Activated CD4-positive, alpha-beta T cell treated with anti-CD3 and anti-CD28 coated beads for 36 hours (primary cell): ENCODE results near the gene SPIRE1. TPM values are rescaled to one million over a fixed set of nuclear protein-coding genes. Genes with fewer than 3 reads are reported as not detected.
"Not testable (repeated sequence)": the region's sequence is repeated elsewhere in the genome, so short reads cannot be mapped to it uniquely, and the experiment has no call there.

Experiments
- ATAC-seq: fragments of 200-7000 bp; cut with Tn5 transposase; one replicate; pipeline ENCODE4 v1.10.0; 2021; ENCODE audit warnings: mild to moderate bottlenecking, moderate library complexity
- CTCF ChIA-PET: fragments of 350-600 bp; sonication (Branson Sonifier 250); formaldehyde crosslinking; loops from one replicate; lab custom pipeline; 2021; ENCODE audit warnings: antibody characterized with exemption; lab: Charles Lee
- POLR2A ChIA-PET: fragments of 350-600 bp; sonication (Branson Sonifier 250); formaldehyde crosslinking; loops from one replicate; lab custom pipeline; 2021; ENCODE audit warnings: antibody characterized with exemption, inconsistent platforms; lab: Charles Lee
- DNase-seq: peaks from one replicate; pipeline ENCODE4 v3.0.0-alpha.2; 2020
- H3K27ac Mint-ChIP-seq: one replicate; pipeline ENCODE4 v1.8.0; 2021; ENCODE audit warnings: mixed read lengths
- H3K27me3 Mint-ChIP-seq: one replicate; pipeline ENCODE4 v1.8.0; 2021; ENCODE audit warnings: mixed read lengths
- H3K36me3 Mint-ChIP-seq: one replicate; pipeline ENCODE4 v1.8.0; 2021; ENCODE audit warnings: low read depth, mixed read lengths
- H3K4me1 Mint-ChIP-seq: one replicate; pipeline ENCODE4 v1.8.0; 2021; ENCODE audit warnings: mixed read lengths
- H3K4me3 Mint-ChIP-seq: one replicate; pipeline ENCODE4 v1.8.0; 2021; ENCODE audit warnings: mild to moderate bottlenecking, moderate library complexity, mixed read lengths
- H3K9me3 Mint-ChIP-seq: one replicate; pipeline ENCODE4 v1.8.0; 2021; ENCODE audit warnings: low read depth, mixed read lengths
- intact Hi-C, 2 experiments: fragments of 100-400 bp; cut with DNase I in 1 of 2; cut with micrococcal nuclease in 1 of 2; formaldehyde crosslinking; loops; one replicate each; pipeline versions ENCODE4 v1.14.2 to v1.15.1; 2022 to 2024; cut with DNase I, micrococcal nuclease
- total RNA-seq, 2 experiments: library from RNA; stranded (reverse); gene quantifications; one replicate each; pipeline ENCODE4 v1.2.3, GENCODE V29; 2021

Gene SPIRE1
- total RNA-seq, 2 experiments from 2014 or later = 3.0 to 3.8 TPM

GRCh38 chr18:12517142-12517825 is 140.6 kb downstream of the SPIRE1 start:
- Mint-ChIP-seq H3K36me3 (no peaks in the 10 kb centered on the region), H3K27ac (no peak overlapping the region), H3K4me3 (no peak overlapping the region), H3K9me3 (no peaks in the 10 kb centered on the region), H3K4me1 (no peaks in the 10 kb centered on the region), H3K27me3 (no peaks in the 10 kb centered on the region)
- ChIA-PET POLR2A (no interaction called here), CTCF (no interaction called here)
- DNase-seq (no peak), ATAC-seq (no peak)
- intact Hi-C loops = no loop called here

GRCh38 chr18:12516049-12516630 is 141.8 kb downstream of the SPIRE1 start:
- ATAC-seq (no peak), DNase-seq (no peak)
- H3K4me3 Mint-ChIP-seq = no peak overlapping the region
- no peak overlapping the region for H3K27ac Mint-ChIP-seq
- intact Hi-C loops = no loop called here
- no peaks in the 10 kb centered on the region for H3K27me3 Mint-ChIP-seq
- ChIA-PET POLR2A (no interaction called here), CTCF (no interaction called here)
- H3K36me3 Mint-ChIP-seq = no peaks in the 10 kb centered on the region
- no peaks in the 10 kb centered on the region for H3K4me1 Mint-ChIP-seq
- no peaks in the 10 kb centered on the region for H3K9me3 Mint-ChIP-seq

- no peaks in the 10 kb centered on the region for H3K36me3 Mint-ChIP-seq
- intact Hi-C loops = no loop called here
- POLR2A ChIA-PET = no interaction called here
Observed at GRCh38 chr18:12515550-12515949, 142.4 kb downstream of the SPIRE1 start.

DNA sequence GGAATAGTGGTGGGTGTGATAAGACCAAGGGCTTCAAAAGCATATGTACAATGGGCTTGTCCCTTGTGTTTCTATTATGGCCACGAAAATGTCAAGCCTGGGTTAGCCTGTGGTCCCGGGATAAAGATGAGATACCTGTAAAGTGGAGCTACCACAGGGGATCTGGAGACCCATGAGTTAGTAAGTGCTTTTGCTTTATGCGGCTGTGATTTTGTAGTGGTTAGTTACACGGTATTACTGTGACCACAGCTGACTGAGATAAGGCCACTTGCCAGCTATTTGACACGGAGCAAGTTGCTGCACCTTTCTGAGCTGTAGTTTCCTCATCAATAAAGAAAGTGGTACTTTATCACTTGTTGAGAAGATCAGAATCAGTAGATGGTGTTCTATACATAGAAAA is 150.9 kb downstream of the SPIRE1 start:
- no peaks in the 10 kb centered on the region for H3K4me1 Mint-ChIP-seq
- intact Hi-C loops = no loop called here
- H3K4me3 Mint-ChIP-seq = no peak overlapping the region
- no peaks in the 10 kb centered on the region for H3K9me3 Mint-ChIP-seq
- H3K27ac Mint-ChIP-seq = no peak overlapping the region
- POLR2A ChIA-PET = no interaction called here
- H3K27me3 Mint-ChIP-seq = no peaks in the 10 kb centered on the region
- no peak for DNase-seq
- no peaks in the 10 kb centered on the region for H3K36me3 Mint-ChIP-seq
- CTCF ChIA-PET = no interaction called here
- ATAC-seq = no peak

More at GRCh38 chr18:12515550-12515949, 142.4 kb downstream of the SPIRE1 start:
- Mint-ChIP-seq H3K4me1 (no peaks in the 10 kb centered on the region), H3K27ac (no peak overlapping the region), H3K9me3 (no peaks in the 10 kb centered on the region), H3K4me3 (no peak overlapping the region), H3K27me3 (no peaks in the 10 kb centered on the region)
- CTCF ChIA-PET = interaction anchor here (1.3 kb wide), 1 partner anchor 10 kb away, joined by 5 read pairs; no protein-coding TSS in a partner anchor
- DNase-seq (no peak), ATAC-seq (no peak)

DNA sequence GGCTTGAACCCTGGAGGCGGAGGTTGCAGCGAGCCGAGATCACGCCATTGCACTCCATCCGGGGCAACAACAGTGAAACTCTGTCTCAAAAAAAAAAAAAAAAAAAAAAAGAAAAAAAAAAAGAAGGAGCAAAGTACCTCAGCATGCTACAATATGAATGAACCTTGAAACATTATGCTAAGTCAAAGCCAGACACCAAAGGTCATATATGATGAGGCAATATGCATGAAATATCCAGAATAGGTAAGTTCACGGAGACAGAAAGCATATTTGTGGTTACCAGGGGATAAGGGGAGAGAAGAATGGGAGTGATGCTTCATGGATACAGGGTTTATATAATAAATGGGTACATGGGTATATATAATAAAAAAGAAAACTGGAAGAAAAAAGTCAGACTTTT is 156.9 kb downstream of the SPIRE1 start:
- DNase-seq (no peak), ATAC-seq (no peak)
- Mint-ChIP-seq H3K27me3 (no peaks in the 10 kb centered on the region), H3K27ac (no peak overlapping the region), H3K9me3 (no peaks in the 10 kb centered on the region), H3K4me3 (no peak overlapping the region), H3K36me3 (no peaks in the 10 kb centered on the region), H3K4me1 (peaks cover 4% of the 10 kb centered on the region)
- ChIA-PET CTCF (interaction anchor here (0.7 kb wide), 1 partner anchor 25 kb away, joined by 4 read pairs; no protein-coding TSS in a partner anchor), POLR2A (interaction anchor here (0.6 kb wide), 1 partner anchor 219 kb away, joined by 4 read pairs; no protein-coding TSS in a partner anchor)
- intact Hi-C loops = no loop called here

DNA sequence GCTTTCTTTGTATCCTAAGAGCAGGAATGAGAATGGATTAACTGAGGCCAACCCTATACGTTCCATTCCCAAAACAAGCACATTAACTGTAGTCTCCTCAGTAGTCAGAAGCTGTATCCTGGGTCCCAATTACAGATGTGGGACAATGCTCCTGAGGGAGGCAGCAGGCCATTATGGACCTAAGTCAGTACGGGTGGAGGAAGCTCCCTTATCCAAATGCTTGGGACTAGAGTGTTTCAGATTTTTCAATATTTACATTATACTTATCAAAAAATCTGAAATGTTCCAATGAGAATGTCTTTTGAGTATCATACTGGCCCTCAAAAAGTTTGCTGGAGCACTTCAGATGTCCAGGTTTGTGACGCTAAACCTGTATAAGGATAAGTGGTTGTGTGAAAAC is 160.1 kb downstream of the SPIRE1 start:
- intact Hi-C loops = no loop called here
- Mint-ChIP-seq H3K27ac (no peak overlapping the region), H3K27me3 (no peaks in the 10 kb centered on the region), H3K9me3 (no peaks in the 10 kb centered on the region), H3K4me3 (no peak overlapping the region), H3K36me3 (no peaks in the 10 kb centered on the region), H3K4me1 (peaks cover 4% of the 10 kb centered on the region)
- ChIA-PET CTCF (no interaction called here), POLR2A (no interaction called here)
- ATAC-seq (no peak), DNase-seq (no peak)

- CTCF ChIA-PET = no interaction called here
- intact Hi-C loops = no loop called here
Observed at GRCh38 chr18:12497296-12497695, 160.6 kb downstream of the SPIRE1 start.

GRCh38 chr18:12492907-12493306 is 165.0 kb downstream of the SPIRE1 start:
- H3K4me1 Mint-ChIP-seq = no peaks in the 10 kb centered on the region
- no peak for DNase-seq
- POLR2A ChIA-PET = interaction anchor here (0.6 kb wide), 1 partner anchor 456 kb away, joined by 3 read pairs; no protein-coding TSS in a partner anchor
- H3K27me3 Mint-ChIP-seq = no peaks in the 10 kb centered on the region
- H3K4me3 Mint-ChIP-seq = no peak overlapping the region
- CTCF ChIA-PET = no interaction called here
- H3K27ac Mint-ChIP-seq = no peak overlapping the region
- ATAC-seq = no peak
- intact Hi-C loops = no loop called here
- no peaks in the 10 kb centered on the region for H3K9me3 Mint-ChIP-seq
- H3K36me3 Mint-ChIP-seq = no peaks in the 10 kb centered on the region

More at GRCh38 chr18:12497296-12497695, 160.6 kb downstream of the SPIRE1 start:
- POLR2A ChIA-PET = no interaction called here
- DNase-seq = no peak
- H3K27me3 Mint-ChIP-seq = no peaks in the 10 kb centered on the region
- no peaks in the 10 kb centered on the region for H3K36me3 Mint-ChIP-seq
- H3K9me3 Mint-ChIP-seq = no peaks in the 10 kb centered on the region
- no peak overlapping the region for H3K4me3 Mint-ChIP-seq
- H3K27ac Mint-ChIP-seq = no peak overlapping the region
- H3K4me1 Mint-ChIP-seq = peaks cover 4% of the 10 kb centered on the region
- no peak for ATAC-seq

- POLR2A ChIA-PET = interaction anchor here (0.6 kb wide), 1 partner anchor 457 kb away, joined by 3 read pairs; no protein-coding TSS in a partner anchor
- no peaks in the 10 kb centered on the region for H3K36me3 Mint-ChIP-seq
Observed at GRCh38 chr18:12491611-12492435, 166.1 kb downstream of the SPIRE1 start.

GRCh38 chr18:12485479-12486105 is 172.3 kb downstream of the SPIRE1 start:
- DNase-seq (no peak), ATAC-seq (no peak)
- Mint-ChIP-seq H3K27me3 (no peaks in the 10 kb centered on the region), H3K36me3 (no peaks in the 10 kb centered on the region), H3K4me3 (no peak overlapping the region), H3K27ac (no peak overlapping the region), H3K4me1 (peaks cover 3% of the 10 kb centered on the region), H3K9me3 (no peaks in the 10 kb centered on the region)
- ChIA-PET POLR2A (no interaction called here), CTCF (interaction anchor here (0.7 kb wide), 1 partner anchor 20 kb away, joined by 3 read pairs; no protein-coding TSS in a partner anchor)
- intact Hi-C loops = no loop called here

More at GRCh38 chr18:12491611-12492435, 166.1 kb downstream of the SPIRE1 start:
- CTCF ChIA-PET = no interaction called here
- Mint-ChIP-seq H3K4me3 (no peak overlapping the region), H3K4me1 (no peaks in the 10 kb centered on the region), H3K27ac (no peak overlapping the region), H3K27me3 (no peaks in the 10 kb centered on the region), H3K9me3 (no peaks in the 10 kb centered on the region)
- ATAC-seq (no peak), DNase-seq (no peak)
- intact Hi-C loops = no loop called here

- H3K4me1 Mint-ChIP-seq, H3K36me3 Mint-ChIP-seq, H3K27ac Mint-ChIP-seq, ATAC-seq, H3K9me3 Mint-ChIP-seq, intact Hi-C loops, H3K4me3 Mint-ChIP-seq, H3K27me3 Mint-ChIP-seq, DNase-seq: not testable (repeated sequence)
- POLR2A ChIA-PET = interaction anchor here (0.6 kb wide), 1 partner anchor 123 kb away, joined by 3 read pairs; no protein-coding TSS in a partner anchor
- CTCF ChIA-PET = interaction anchor here (0.6 to 0.8 kb wide), 2 partner anchors 23 to 366 kb away, joined by 3 read pairs; no protein-coding TSS in a partner anchor
Observed at GRCh38 chr18:12481915-12482314, 176.0 kb downstream of the SPIRE1 start.
